PC-3 (cell line): ENCODE results near the gene PPP1R13B.

Source experiments
- CTCF ChIP-seq: fragments of 300-600 bp; sonication (generic); conservative IDR thresholded peaks from 2 replicates; pipeline ENCODE4 v1.5.1; 2017; ENCODE audit warnings: antibody characterized with exemption, low read depth, mild to moderate bottlenecking, low read length
- EZH2 ChIP-seq: fragments of 300-600 bp; sonication (generic); IDR thresholded peaks from one replicate; pipeline ENCODE4 v1.6.1; 2017; ENCODE audit warnings: antibody characterized with exemption, mild to moderate bottlenecking, low read length; ENCODE audit not compliant: unreplicated experiment
- EZH2phosphoT487 ChIP-seq: fragments of 300-600 bp; sonication (generic); IDR thresholded peaks from 2 replicates; pipeline ENCODE4 v1.6.1; 2018; ENCODE audit warnings: mild to moderate bottlenecking, antibody characterized with exemption, low read length, borderline replicate concordance

GRCh38 chr14:103825101-103825500 lies 22.3 kb downstream of the PPP1R13B start:
- TF ChIP-seq CTCF (no peak), EZH2 (no peak), EZH2phosphoT487 (no peak)
